A673 (cell line): ENCODE measurements around the gene TSPAN4. TPM values are rescaled to one million over a fixed set of nuclear protein-coding genes. Genes with fewer than 3 reads are reported as not detected.

Experiments used
- BruUV-seq: library from RNA; stranded (reverse); fragments of 400-500 nt; replicated peaks from 2 replicates; lab custom pipeline; 2021; lab: Mats Ljungman, UMichigan
- CTCF ChIA-PET: fragments of 300-600 bp; sonication (Branson Sonifier 250); formaldehyde crosslinking; loops from one replicate; lab custom pipeline; 2022; ENCODE audit warnings: antibody characterized with exemption; lab: Charles Lee
- POLR2A ChIA-PET: fragments of 300-600 bp; sonication (Branson Sonifier 250); formaldehyde crosslinking; loops from one replicate; lab custom pipeline; 2022; ENCODE audit warnings: antibody characterized with exemption; ENCODE audit not compliant: low non-redundant PET; lab: Charles Lee
- DNase-seq: peaks from one replicate; pipeline ENCODE4 v3.0.0-alpha.2; 2015; ENCODE audit warnings: low spot score
- H3K27ac ChIP-seq: fragments of 200-600 bp; sonication (generic); 2 replicates; pipeline ENCODE4 v1.5.1; 2016; ENCODE audit warnings: mixed run types, low read depth, mild to moderate bottlenecking, mixed read lengths, antibody characterized with exemption, low read length; ENCODE audit not compliant: poor library complexity, severe bottlenecking
- H3K27me3 ChIP-seq: fragments of 200-600 bp; sonication (generic); replicated peaks from 2 replicates; pipeline ENCODE4 v1.6.1; 2017; ENCODE audit warnings: mixed run types, low read depth, mild to moderate bottlenecking, mixed read lengths, antibody characterized with exemption, low read length; ENCODE audit not compliant: insufficient read depth, poor library complexity
- H3K36me3 ChIP-seq: fragments of 200-600 bp; sonication (generic); 2 replicates; pipeline ENCODE4 v1.6.1; 2016; ENCODE audit warnings: mixed run types, mild to moderate bottlenecking, mixed read lengths, antibody characterized with exemption, low read length; ENCODE audit not compliant: insufficient read depth, poor library complexity, severe bottlenecking
- H3K4me1 ChIP-seq: fragments of 200-600 bp; sonication (generic); 2 replicates; pipeline ENCODE4 v1.6.1; 2017; ENCODE audit warnings: mixed run types, mild to moderate bottlenecking, mixed read lengths, antibody characterized with exemption, low read length; ENCODE audit not compliant: insufficient read depth, poor library complexity, severe bottlenecking
- H3K4me3 ChIP-seq: fragments of 200-600 bp; sonication (generic); 2 replicates; pipeline ENCODE4 v1.5.1; 2016; ENCODE audit warnings: low read depth, mixed run types, mild to moderate bottlenecking, mixed read lengths, low read length; ENCODE audit not compliant: poor library complexity, severe bottlenecking
- H3K9me3 ChIP-seq: fragments of 200-600 bp; sonication (generic); 2 replicates; pipeline ENCODE4 v1.6.1; 2016; ENCODE audit warnings: mixed run types, low read depth, mild to moderate bottlenecking, mixed read lengths, antibody characterized with exemption, low read length; ENCODE audit not compliant: poor library complexity, severe bottlenecking
- CTCF ChIP-seq: fragments of 300-800, 200-600 bp; sonication (generic); conservative IDR thresholded peaks from 2 replicates; pipeline ENCODE4 v1.5.1; 2017; ENCODE audit warnings: low read depth, mild to moderate bottlenecking, antibody characterized with exemption, low read length, moderate library complexity, mixed read lengths
- EZH2 ChIP-seq: fragments of 200-600 bp; sonication (generic); IDR thresholded peaks from 2 replicates; pipeline ENCODE4 v1.6.1; 2017; ENCODE audit warnings: borderline replicate concordance, low read depth, mild to moderate bottlenecking, mixed read lengths, antibody characterized with exemption, low read length; ENCODE audit not compliant: poor library complexity, severe bottlenecking
- intact Hi-C: fragments of 100-400 bp; cut with micrococcal nuclease; formaldehyde crosslinking; loops from one replicate; pipeline ENCODE4 v1.10.0; 2022; ENCODE audit not compliant: unreplicated experiment
- total RNA-seq: library from RNA; stranded (reverse); gene quantifications from 2 replicates; pipeline ENCODE4 v1.2.3, GENCODE V29; 2021

TSPAN4 gene
- total RNA-seq, 1 experiment from 2014 or later, result 17.5 TPM

DNA sequence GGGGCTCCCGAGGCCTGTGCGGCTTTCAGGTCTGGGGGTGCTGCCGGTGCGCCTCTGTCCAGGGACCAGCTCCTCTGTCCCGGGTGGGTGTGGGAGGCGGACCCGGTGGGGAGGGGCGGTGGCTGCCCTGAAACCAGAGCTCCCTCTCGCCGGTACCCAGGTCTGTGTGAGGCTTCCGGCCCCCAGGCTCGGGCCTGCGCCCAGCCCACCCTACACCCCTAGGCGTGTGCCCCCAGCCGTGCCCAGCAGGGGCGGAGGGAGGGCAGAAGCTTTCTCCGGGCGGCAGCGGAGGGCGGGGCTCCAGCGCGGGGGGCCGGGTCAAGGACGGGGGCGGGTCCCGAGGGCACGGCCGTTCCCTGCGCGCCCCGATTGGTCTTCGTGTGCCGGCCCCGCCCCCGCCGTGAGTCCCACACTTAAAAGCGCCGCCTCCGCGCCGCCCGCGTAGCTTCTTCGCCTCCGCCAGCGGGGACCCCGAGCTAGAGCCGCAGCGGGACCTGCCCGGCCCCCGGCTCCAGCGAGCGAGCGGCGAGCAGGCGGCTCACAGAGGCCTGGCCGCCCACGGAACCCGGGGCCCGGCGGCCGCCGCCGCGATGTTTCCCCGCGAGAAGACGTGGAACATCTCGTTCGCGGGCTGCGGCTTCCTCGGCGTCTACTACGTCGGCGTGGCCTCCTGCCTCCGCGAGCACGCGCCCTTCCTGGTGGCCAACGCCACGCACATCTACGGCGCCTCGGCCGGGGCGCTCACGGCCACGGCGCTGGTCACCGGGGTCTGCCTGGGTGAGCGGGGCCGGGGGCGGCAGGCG lies 23.3 kb upstream of the TSPAN4 start:
- no TSS peak for BruUV-seq

GRCh38 chr11:819943-820649 lies 22.6 kb upstream of the TSPAN4 start:
- no peak for TF ChIP-seq CTCF
- no peak for TF ChIP-seq EZH2
- TSS peak; percentile 44 for BruUV-seq
- Histone ChIP-seq H3K4me1 (peaks cover 6% of the 10 kb centered on the region), H3K36me3 (peaks cover 3% of the 10 kb centered on the region), H3K9me3 (no peaks in the 10 kb centered on the region), H3K27me3 (no peaks in the 10 kb centered on the region), H3K27ac (peak overlapping the region; percentile 87), H3K4me3 (peak overlapping the region; percentile 82)
- CTCF ChIA-PET, result no interaction called here
- DNase-seq, result peak; percentile 76
- POLR2A ChIA-PET, result interaction anchor here (0.7 kb wide), 1 partner anchor 464 kb away, joined by 3 read pairs; no protein-coding TSS in a partner anchor
- intact Hi-C loops, result no loop called here

More for the DNA sequence above, 23.3 kb upstream of the TSPAN4 start:
- Histone ChIP-seq H3K4me3 (peak overlapping the region; percentile 82), H3K36me3 (no peaks in the 10 kb centered on the region), H3K27ac (peak overlapping the region; percentile 87), H3K9me3 (no peaks in the 10 kb centered on the region), H3K27me3 (no peaks in the 10 kb centered on the region), H3K4me1 (peaks cover 6% of the 10 kb centered on the region)
- DNase-seq, result peak; percentile 93
- intact Hi-C loops, result no loop called here
- POLR2A ChIA-PET, result interaction anchor here (0.6 to 1.0 kb wide), 4 partner anchors 10 to 464 kb away, joined by 3 to 8 read pairs (median 3); partner anchors contain the start of gene RPLP2
- TF ChIP-seq EZH2 (no peak), CTCF (no peak)
- CTCF ChIA-PET, result no interaction called here

DNA sequence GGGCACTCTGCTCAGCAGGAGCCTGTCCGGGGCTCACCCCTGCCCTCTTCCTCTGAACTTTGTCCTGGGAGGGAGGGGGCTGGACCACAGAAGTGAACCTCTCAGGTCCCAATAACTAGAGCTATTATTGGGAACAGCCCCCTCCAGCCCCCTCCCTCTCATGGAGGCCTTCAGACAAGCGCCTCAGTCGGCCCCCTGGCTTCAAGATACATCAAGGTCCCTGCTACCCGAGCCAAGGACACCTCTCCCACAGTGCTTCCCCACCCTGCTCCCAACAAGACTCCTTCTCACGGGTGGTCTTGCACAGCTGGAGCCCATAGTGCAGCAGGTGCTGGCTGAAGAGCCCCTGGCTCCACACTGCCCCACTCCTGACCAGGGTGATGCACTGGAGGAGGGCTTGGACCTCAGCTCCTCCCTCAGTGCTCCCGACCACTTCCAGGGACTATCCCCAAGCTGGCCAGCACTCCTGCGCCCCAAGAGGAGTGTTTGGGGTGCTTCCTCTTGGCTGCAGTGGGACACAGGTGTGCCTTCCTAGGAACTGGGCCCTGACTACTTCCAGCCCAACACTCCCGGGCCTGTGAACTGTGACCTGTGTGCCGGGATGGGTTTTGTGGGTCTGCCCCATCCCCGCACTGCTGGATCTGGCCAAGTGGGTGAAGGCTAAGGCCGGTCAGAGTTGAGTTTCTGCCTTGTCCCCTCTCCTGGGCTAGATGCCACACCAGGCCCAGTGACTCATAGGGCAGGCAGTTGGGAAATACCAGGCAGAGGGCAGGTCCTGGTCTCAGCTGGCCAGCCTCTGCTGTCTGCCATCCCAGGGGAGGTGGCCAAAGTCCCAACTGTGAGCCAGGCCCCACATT lies 21.8 kb upstream of the TSPAN4 start:
- no peaks in the 10 kb centered on the region for H3K9me3 ChIP-seq
- no peaks in the 10 kb centered on the region for H3K27me3 ChIP-seq
- ChIA-PET POLR2A (no interaction called here), CTCF (no interaction called here)
- H3K4me1 ChIP-seq, result peaks cover 6% of the 10 kb centered on the region
- H3K4me3 ChIP-seq, result peak overlapping the region; percentile 82
- intact Hi-C loops, result no loop called here
- H3K27ac ChIP-seq, result no peak overlapping the region
- no TSS peak for BruUV-seq
- DNase-seq, result no peak
- peaks cover 4% of the 10 kb centered on the region for H3K36me3 ChIP-seq
- TF ChIP-seq CTCF (no peak), EZH2 (no peak)
